RWPE2 (cell line): ENCODE measurements around the gene ASIC1.
A peak's percentile ranks its signal among the peaks of the same experiment; 100 is the strongest.

Experiments used
- ATAC-seq: fragments of 200-7000 bp; cut with Tn5 transposase; 3 replicates; pipeline ENCODE4 v1.9.1; 2021; ENCODE audit warnings: low read depth
- DNase-seq: peaks from one replicate; pipeline ENCODE4 v3.0.0-alpha.2; 2020; ENCODE audit warnings: low spot score
- H3K27ac ChIP-seq: fragments of 450-650 bp; 2 replicates; pipeline ENCODE4 v1.5.1; 2017; ENCODE audit warnings: mild to moderate bottlenecking; ENCODE audit not compliant: poor library complexity, severe bottlenecking
- H3K27me3 ChIP-seq: fragments of 250-450 bp; sonication (Bioruptor Pico); 2 replicates; pipeline ENCODE4 v1.5.1; 2021; ENCODE audit warnings: mild to moderate bottlenecking, moderate library complexity; ENCODE audit not compliant: insufficient read depth, poor library complexity, severe bottlenecking
- H3K36me3 ChIP-seq: fragments of 250-450 bp; sonication (Bioruptor Pico); 2 replicates; pipeline ENCODE4 v1.5.1; 2020; ENCODE audit warnings: low read depth, mild to moderate bottlenecking, moderate library complexity
- H3K4me1 ChIP-seq: fragments of 250-450 bp; sonication (Bioruptor Pico); 2 replicates; pipeline ENCODE4 v1.5.1; 2021; ENCODE audit warnings: mild to moderate bottlenecking, moderate library complexity; ENCODE audit not compliant: insufficient read depth, poor library complexity, severe bottlenecking
- H3K4me3 ChIP-seq: fragments of 250-450 bp; sonication (Bioruptor Pico); 2 replicates; pipeline ENCODE4 v1.5.1; 2021; ENCODE audit warnings: mild to moderate bottlenecking, moderate library complexity; ENCODE audit not compliant: severe bottlenecking
- H3K9me3 ChIP-seq: fragments of 250-450 bp; sonication (Bioruptor Pico); 2 replicates; pipeline ENCODE4 v1.5.1; 2021; ENCODE audit warnings: mild to moderate bottlenecking, moderate library complexity; ENCODE audit not compliant: severe bottlenecking
- TF ChIP-seq, protein P1 (sequence below): fragments of 450-650 bp; IDR thresholded peaks from one replicate; pipeline ENCODE4 v1.5.1; 2017; ENCODE audit warnings: mild to moderate bottlenecking, moderate library complexity; ENCODE audit not compliant: poor library complexity, severe bottlenecking

The ASIC1 gene

DNA sequence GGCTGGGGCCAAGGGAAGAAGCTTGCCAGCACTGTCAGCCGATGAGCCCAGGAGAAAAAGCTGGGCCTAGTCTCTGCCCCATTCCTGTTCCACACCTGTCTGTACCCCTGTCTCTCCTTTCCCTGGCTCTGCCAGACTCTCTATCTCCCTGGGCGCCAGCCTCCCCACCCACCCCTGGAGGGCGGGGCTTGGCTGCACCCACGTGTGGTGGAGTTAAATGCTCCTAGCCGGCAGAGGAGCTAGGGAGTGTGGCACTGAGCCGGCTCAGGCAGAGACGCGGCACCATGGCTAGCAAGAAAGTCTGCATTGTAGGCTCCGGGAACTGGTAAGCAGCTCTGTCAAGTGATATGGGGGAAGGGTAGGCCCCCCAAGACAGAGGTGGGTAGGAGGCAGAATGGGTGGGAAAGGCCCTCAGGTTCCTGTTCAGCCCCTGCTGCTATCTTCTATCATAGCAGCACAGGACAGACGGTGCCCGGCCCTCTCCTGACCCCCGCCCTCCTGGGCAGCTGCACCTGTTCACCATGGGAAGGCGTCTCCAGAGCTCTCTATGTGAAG lies 46.4 kb downstream of the ASIC1 start, which contains the start of gene GPD1:
GPD1 (plus strand) TSS at position 242 of the 555 bp plus-strand sequence; CDS start at position 285, 43 bp downstream.
- no peaks in the 10 kb centered on the region for H3K9me3 ChIP-seq

GRCh38 chr12:50104417-50105366 lies 47.3 kb downstream of the ASIC1 start:
- H3K9me3 ChIP-seq, result no peaks in the 10 kb centered on the region
- no peak overlapping the region for H3K4me3 ChIP-seq
- TF ChIP-seq, protein P1, sequence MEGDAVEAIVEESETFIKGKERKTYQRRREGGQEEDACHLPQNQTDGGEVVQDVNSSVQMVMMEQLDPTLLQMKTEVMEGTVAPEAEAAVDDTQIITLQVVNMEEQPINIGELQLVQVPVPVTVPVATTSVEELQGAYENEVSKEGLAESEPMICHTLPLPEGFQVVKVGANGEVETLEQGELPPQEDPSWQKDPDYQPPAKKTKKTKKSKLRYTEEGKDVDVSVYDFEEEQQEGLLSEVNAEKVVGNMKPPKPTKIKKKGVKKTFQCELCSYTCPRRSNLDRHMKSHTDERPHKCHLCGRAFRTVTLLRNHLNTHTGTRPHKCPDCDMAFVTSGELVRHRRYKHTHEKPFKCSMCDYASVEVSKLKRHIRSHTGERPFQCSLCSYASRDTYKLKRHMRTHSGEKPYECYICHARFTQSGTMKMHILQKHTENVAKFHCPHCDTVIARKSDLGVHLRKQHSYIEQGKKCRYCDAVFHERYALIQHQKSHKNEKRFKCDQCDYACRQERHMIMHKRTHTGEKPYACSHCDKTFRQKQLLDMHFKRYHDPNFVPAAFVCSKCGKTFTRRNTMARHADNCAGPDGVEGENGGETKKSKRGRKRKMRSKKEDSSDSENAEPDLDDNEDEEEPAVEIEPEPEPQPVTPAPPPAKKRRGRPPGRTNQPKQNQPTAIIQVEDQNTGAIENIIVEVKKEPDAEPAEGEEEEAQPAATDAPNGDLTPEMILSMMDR, result no peak
- no peak for ATAC-seq
- H3K27ac ChIP-seq, result no peak overlapping the region
- H3K27me3 ChIP-seq, result no peaks in the 10 kb centered on the region
- no peaks in the 10 kb centered on the region for H3K4me1 ChIP-seq
- DNase-seq, result no peak
- peaks cover 14% of the 10 kb centered on the region for H3K36me3 ChIP-seq

More for the DNA sequence above, 46.4 kb downstream of the ASIC1 start, which contains the start of gene GPD1:
- Histone ChIP-seq H3K4me3 (no peak within 1 kb of the TSS), H3K4me1 (no peaks in the 10 kb centered on the region), H3K36me3 (peaks cover 23% of the 10 kb centered on the region), H3K27ac (no peak within 1 kb of the TSS), H3K27me3 (no peaks in the 10 kb centered on the region)
- ATAC-seq, result peak; percentile 80
- DNase-seq, result no peak
- TF ChIP-seq, protein P1, result no peak

- Histone ChIP-seq H3K27me3 (no peaks in the 10 kb centered on the region), H3K27ac (no peak overlapping the region), H3K36me3 (peaks cover 7% of the 10 kb centered on the region; the same call in 1 of the 2 replicates), H3K4me1 (peaks cover 9% of the 10 kb centered on the region), H3K4me3 (no peak overlapping the region), H3K9me3 (no peaks in the 10 kb centered on the region)
- TF ChIP-seq, protein P1, result no peak
- DNase-seq (no peak), ATAC-seq (no peak)
These were observed 48.6 kb downstream of the ASIC1 start for GRCh38 chr12:50105913-50106450.

- no peak for ATAC-seq
These were observed 49.5 kb downstream of the ASIC1 start for GRCh38 chr12:50106907-50107306.

More at GRCh38 chr12:50106907-50107306, 49.5 kb downstream of the ASIC1 start:
- no peak overlapping the region for H3K27ac ChIP-seq
- no peak overlapping the region for H3K4me3 ChIP-seq
- DNase-seq, result no peak
- no peaks in the 10 kb centered on the region for H3K9me3 ChIP-seq
- peaks cover 5% of the 10 kb centered on the region; the same call in 1 of the 2 replicates for H3K36me3 ChIP-seq
- TF ChIP-seq, protein P1, result no peak
- H3K4me1 ChIP-seq, result peaks cover 13% of the 10 kb centered on the region
- H3K27me3 ChIP-seq, result no peaks in the 10 kb centered on the region
